Mesendoderm (in vitro differentiated cells): ENCODE data around the gene MARK1.
A peak's percentile ranks its signal among the peaks of the same experiment; 100 is the strongest.

Experiments used
- DNase-seq: peaks from one replicate; pipeline ENCODE4 v3.0.0; 2013
- H2AK5ac ChIP-seq: 2 replicates; pipeline ENCODE4 v1.6.1; 2013; ENCODE audit warnings: low read length, inconsistent platforms
- H2BK120ac ChIP-seq: 2 replicates; pipeline ENCODE4 v1.6.1; 2013; ENCODE audit warnings: low read depth, mild to moderate bottlenecking, low read length, moderate library complexity, mixed read lengths
- H2BK15ac ChIP-seq: replicated peaks from 2 replicates; pipeline ENCODE4 v1.6.1; 2013; ENCODE audit warnings: low read depth, mild to moderate bottlenecking, moderate library complexity
- H2BK5ac ChIP-seq: 2 replicates; pipeline ENCODE4 v1.6.1; 2013; ENCODE audit warnings: low read length, inconsistent platforms
- H3K18ac ChIP-seq: 2 replicates; pipeline ENCODE4 v1.6.1; 2013; ENCODE audit warnings: mild to moderate bottlenecking, low read length, mixed read lengths
- H3K23ac ChIP-seq: one replicate; pipeline ENCODE4 v1.6.1; 2013; ENCODE audit warnings: low read length
- H3K27ac ChIP-seq: 2 replicates; pipeline ENCODE4 v1.5.1; 2013; ENCODE audit warnings: low read depth, mild to moderate bottlenecking, inconsistent platforms, low read length, moderate library complexity
- H3K27me3 ChIP-seq: 2 replicates; pipeline ENCODE4 v1.6.1; 2013; ENCODE audit warnings: low read length, control low read depth, mild to moderate bottlenecking, inconsistent platforms; ENCODE audit not compliant: insufficient read depth, poor library complexity
- H3K36me3 ChIP-seq: 2 replicates; pipeline ENCODE4 v1.6.1; 2013; ENCODE audit warnings: low read length, inconsistent platforms; ENCODE audit not compliant: control insufficient read depth, insufficient read depth
- H3K4ac ChIP-seq: one replicate; pipeline ENCODE4 v1.6.1; 2013; ENCODE audit warnings: low read depth, mild to moderate bottlenecking, low read length, moderate library complexity
- H3K4me1 ChIP-seq: 2 replicates; pipeline ENCODE4 v1.6.1; 2013; ENCODE audit warnings: low read depth, low read length, inconsistent platforms; ENCODE audit not compliant: control insufficient read depth
- H3K4me2 ChIP-seq: 2 replicates; pipeline ENCODE4 v1.6.1; 2013; ENCODE audit warnings: low read length
- H3K4me3 ChIP-seq: 2 replicates; pipeline ENCODE4 v1.5.1; 2013; ENCODE audit warnings: mild to moderate bottlenecking, low read length
- H3K56ac ChIP-seq: one replicate; pipeline ENCODE4 v1.6.1; 2013; ENCODE audit warnings: low read length
- H3K79me1 ChIP-seq: 2 replicates; pipeline ENCODE4 v1.6.1; 2013; ENCODE audit warnings: low read length, inconsistent platforms
- H3K79me2 ChIP-seq: 2 replicates; pipeline ENCODE4 v1.6.1; 2013; ENCODE audit warnings: mild to moderate bottlenecking, low read length; ENCODE audit not compliant: control insufficient read depth, insufficient read depth
- H3K9ac ChIP-seq: 2 replicates; pipeline ENCODE4 v1.6.1; 2013; ENCODE audit warnings: low read length, inconsistent platforms
- H4K5ac ChIP-seq: one replicate; pipeline ENCODE4 v1.6.1; 2013; ENCODE audit warnings: low read length
- H4K8ac ChIP-seq: one replicate; pipeline ENCODE4 v1.6.1; 2013; ENCODE audit warnings: low read depth, mild to moderate bottlenecking, control low read depth, low read length, moderate library complexity
- WGBS: extraction: QIAGEN DNeasy Blood & Tissue Kit; methylation state at CpG from one replicate; pipeline ENCODE4 v1.1.7; 2013; ENCODE audit warnings: low lambda C conversion rate, missing lambda C conversion rate; ENCODE audit not compliant: insufficient coverage; ENCODE audit errors: extremely low coverage; 5-methylcytosine and 5-hydroxymethylcytosine counted together

Gene MARK1

GRCh38 chr1:220685879-220686278 is 157.9 kb downstream of the MARK1 start:
- no peaks in the 10 kb centered on the region for H3K4me1 ChIP-seq
- no peak overlapping the region for H3K9ac ChIP-seq
- H3K18ac ChIP-seq = no peak overlapping the region
- no peak overlapping the region for H3K4ac ChIP-seq
- no peak overlapping the region for H4K5ac ChIP-seq
- H3K79me1 ChIP-seq = no peaks in the 10 kb centered on the region
- no peak overlapping the region for H3K4me3 ChIP-seq
- no peak overlapping the region for H2BK120ac ChIP-seq
- no peak overlapping the region for H3K4me2 ChIP-seq
- no CpG with 5 or more reads among the region's 3 CpGs for WGBS
- DNase-seq = peak; percentile 79
- H3K56ac ChIP-seq = no peak overlapping the region
- H3K36me3 ChIP-seq = no peaks in the 10 kb centered on the region
- no peak overlapping the region for H4K8ac ChIP-seq
- no peak overlapping the region for H2BK5ac ChIP-seq
- no peak overlapping the region for H3K27ac ChIP-seq
- H3K23ac ChIP-seq = no peak overlapping the region
- no peaks in the 10 kb centered on the region for H3K27me3 ChIP-seq
- no peak overlapping the region for H2AK5ac ChIP-seq
- H3K79me2 ChIP-seq = no peaks in the 10 kb centered on the region
- no peak overlapping the region for H2BK15ac ChIP-seq

GRCh38 chr1:220687809-220688208 is 159.9 kb downstream of the MARK1 start:
- no peak overlapping the region for H4K5ac ChIP-seq
- H2BK15ac ChIP-seq = no peak overlapping the region
- H3K4me1 ChIP-seq = no peaks in the 10 kb centered on the region
- no peaks in the 10 kb centered on the region for H3K79me1 ChIP-seq
- H2BK5ac ChIP-seq = no peak overlapping the region
- H3K36me3 ChIP-seq = no peaks in the 10 kb centered on the region
- no peak overlapping the region for H3K18ac ChIP-seq
- no CpG with 5 or more reads among the region's 5 CpGs for WGBS
- H3K9ac ChIP-seq = no peak overlapping the region
- H3K56ac ChIP-seq = no peak overlapping the region
- no peak overlapping the region for H3K4me2 ChIP-seq
- H3K79me2 ChIP-seq = no peaks in the 10 kb centered on the region
- H2BK120ac ChIP-seq = no peak overlapping the region
- no peak overlapping the region for H3K23ac ChIP-seq
- H3K4ac ChIP-seq = no peak overlapping the region
- peaks cover 7% of the 10 kb centered on the region for H3K27me3 ChIP-seq
- no peak overlapping the region for H2AK5ac ChIP-seq
- no peak overlapping the region for H3K27ac ChIP-seq
- H3K4me3 ChIP-seq = no peak overlapping the region
- H4K8ac ChIP-seq = no peak overlapping the region
- DNase-seq = no peak

GRCh38 chr1:220689666-220690065 is 161.7 kb downstream of the MARK1 start:
- Histone ChIP-seq H3K4me2 (peak overlapping the region; percentile 59), H2BK120ac (no peak overlapping the region), H3K36me3 (no peaks in the 10 kb centered on the region), H3K4me1 (no peaks in the 10 kb centered on the region), H3K27ac (no peak overlapping the region), H3K18ac (no peak overlapping the region), H3K9ac (no peak overlapping the region), H4K8ac (no peak overlapping the region), H3K79me2 (no peaks in the 10 kb centered on the region), H3K23ac (no peak overlapping the region), H2BK15ac (no peak overlapping the region), H3K79me1 (no peaks in the 10 kb centered on the region), H4K5ac (no peak overlapping the region), H3K4me3 (no peak overlapping the region), H2BK5ac (no peak overlapping the region), H3K27me3 (peaks cover 7% of the 10 kb centered on the region), H2AK5ac (no peak overlapping the region), H3K4ac (no peak overlapping the region), H3K56ac (no peak overlapping the region)
- WGBS = no CpG with 5 or more reads among the region's 14 CpGs
- no peak for DNase-seq

- no peak within 1 kb of the TSS for H2BK120ac ChIP-seq
- H3K4me3 ChIP-seq = peak within 1 kb of the TSS; percentile 51
- peak within 1 kb of the TSS; percentile 70 for H3K9ac ChIP-seq
- no peak within 1 kb of the TSS for H2BK5ac ChIP-seq
- no peak within 1 kb of the TSS for H3K4ac ChIP-seq
- H3K27ac ChIP-seq = no peak within 1 kb of the TSS
- H2BK15ac ChIP-seq = no peak within 1 kb of the TSS
- H3K4me2 ChIP-seq = peak within 1 kb of the TSS; percentile 59
- H3K23ac ChIP-seq = no peak within 1 kb of the TSS
- DNase-seq = peak; percentile 86
- peaks cover 7% of the 10 kb centered on the region for H3K27me3 ChIP-seq
- peak within 1 kb of the TSS; percentile 9 for H3K18ac ChIP-seq
- no peaks in the 10 kb centered on the region for H3K36me3 ChIP-seq
- WGBS = no CpG with 5 or more reads among the region's 96 CpGs
- H3K56ac ChIP-seq = peak within 1 kb of the TSS; percentile 88
- H4K5ac ChIP-seq = no peak within 1 kb of the TSS
- H3K79me1 ChIP-seq = no peaks in the 10 kb centered on the region
- no peaks in the 10 kb centered on the region for H3K4me1 ChIP-seq
- no peak within 1 kb of the TSS for H2AK5ac ChIP-seq
- no peak within 1 kb of the TSS for H4K8ac ChIP-seq
- H3K79me2 ChIP-seq = no peaks in the 10 kb centered on the region
Observed at GRCh38 chr1:220690140-220691052, 162.5 kb downstream of the MARK1 start, which contains the start of gene C1orf115. Gene C1orf115 (plus strand): TSS chr1:220690363. CDS start chr1:220690403, 40 bp downstream.

GRCh38 chr1:220691053-220691684 is 163.2 kb downstream of the MARK1 start:
- Histone ChIP-seq H4K8ac (no peak overlapping the region), H3K56ac (peak overlapping the region; percentile 88), H3K36me3 (no peaks in the 10 kb centered on the region), H3K9ac (no peak overlapping the region), H3K23ac (no peak overlapping the region), H3K4me3 (peak overlapping the region; percentile 51), H3K4me1 (no peaks in the 10 kb centered on the region), H3K79me2 (no peaks in the 10 kb centered on the region), H3K79me1 (no peaks in the 10 kb centered on the region), H3K18ac (no peak overlapping the region), H3K4me2 (peak overlapping the region; percentile 33), H2BK120ac (no peak overlapping the region), H3K27ac (no peak overlapping the region), H3K4ac (no peak overlapping the region), H2AK5ac (no peak overlapping the region), H3K27me3 (peaks cover 7% of the 10 kb centered on the region), H2BK5ac (no peak overlapping the region), H2BK15ac (no peak overlapping the region), H4K5ac (no peak overlapping the region)
- DNase-seq = no peak
- WGBS = no CpG with 5 or more reads among the region's 14 CpGs
